ENCODE measurements around the gene ITGA11.

DNA sequence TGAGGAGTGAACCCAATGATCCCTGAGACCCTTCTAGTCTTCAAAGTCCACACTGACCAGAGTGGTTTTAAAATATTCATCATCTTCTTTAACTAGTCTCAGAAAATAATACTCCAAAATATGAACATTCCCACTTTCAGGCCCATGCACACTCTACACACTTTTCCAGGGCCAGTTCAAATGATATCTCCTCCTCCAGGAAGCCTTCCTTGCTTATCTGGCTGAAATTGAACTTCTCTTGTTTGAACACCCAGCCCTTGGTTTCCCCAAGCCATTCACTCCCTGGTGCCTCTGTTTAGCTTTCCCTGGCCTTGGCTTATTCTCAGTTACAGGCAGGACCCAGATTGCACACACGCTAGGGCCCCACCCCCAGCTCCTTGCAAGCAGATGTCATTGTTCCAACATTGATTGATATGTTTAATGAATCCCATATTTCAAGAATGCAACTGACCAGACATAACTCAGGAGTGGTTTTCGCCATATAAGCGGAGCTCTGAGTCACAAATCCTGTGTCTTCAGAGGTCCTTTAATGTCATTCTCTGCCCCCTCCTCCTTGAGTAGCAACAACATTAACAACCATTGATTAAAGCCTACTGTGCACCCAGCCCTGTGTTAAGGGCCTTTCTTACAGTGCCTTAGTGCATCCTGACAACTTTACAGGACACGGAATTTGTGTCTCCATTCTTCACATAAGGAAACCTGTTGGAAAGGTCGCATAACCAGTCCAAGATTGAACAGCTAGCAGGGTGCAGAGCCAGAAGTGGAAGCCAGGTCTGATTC lies 2.1 kb downstream of the ITGA11 start:
- no peak for TF ChIP-seq POLR2A (IDR thresholded peaks at IDR 0.05; ENCODE audit: low read depth, low read length)
- TF ChIP-seq TAF1 (IDR thresholded peaks at IDR 0.05; ENCODE audit: low read depth, low read length), result no peak
- no peak for TF ChIP-seq POLR2AphosphoS5 (IDR thresholded peaks at IDR 0.05; ENCODE audit: low read depth, low read length)
- no peak for TF ChIP-seq POU2F2 (IDR thresholded peaks at IDR 0.05; ENCODE audit: low read depth, low read length)
- TF ChIP-seq SPI1 (IDR thresholded peaks at IDR 0.05; ENCODE audit: low read depth, low read length), result no peak
- TF ChIP-seq PAX5 (IDR thresholded peaks at IDR 0.05; ENCODE audit: insufficient read depth, low read length, severe bottlenecking), result no peak

Data from GM12891 (cell line).